ENCODE measurements around the gene RNASEH1. TPM values are rescaled to one million over a fixed set of nuclear protein-coding genes. Genes with fewer than 3 reads are reported as not detected.
"Not testable (repeated sequence)": the region's sequence is repeated elsewhere in the genome, so short reads cannot be mapped to it uniquely, and the experiment has no call there.

RNASEH1 gene
- total and polyA plus RNA-seq, 2 of the 13 experiments (the other 11 are each of a cell fraction or from before 2014, with no cell fraction given) = 14.5 to 57.4 TPM

DNA sequence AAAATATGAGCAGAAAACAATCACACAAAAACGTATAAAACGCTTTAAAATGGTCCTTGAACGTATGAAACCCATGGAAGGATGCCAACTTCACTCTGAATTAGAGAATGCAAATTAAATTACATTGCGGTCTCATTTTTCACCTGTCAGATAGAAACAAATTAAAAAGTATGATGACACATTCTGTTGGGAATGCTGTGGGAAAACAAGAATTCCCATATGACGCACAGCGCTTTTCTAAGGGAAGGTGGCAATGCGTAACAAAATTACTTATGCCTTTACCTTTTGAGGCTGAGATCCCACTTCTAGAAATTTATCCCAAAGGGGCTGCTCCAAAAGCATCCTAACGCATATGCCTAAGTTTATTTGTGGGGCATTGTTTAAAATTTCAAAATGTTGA, 13.2 kb upstream of the RNASEH1 start:
- ATAC-seq = no peak
- peaks cover 0 to under 1% of the 10 kb centered on the region in 2 experiments; a peak in 2 of 5 replicates for H3K36me3 ChIP-seq (replicated peaks in 1 of 2; ENCODE audit: control insufficient read depth in 1 of 2, insufficient read depth in 2 of 2, low read length in 2 of 2)
- H3K27ac ChIP-seq (ENCODE audit: extremely low read length, insufficient read depth, low read length) = no peak overlapping the region
- intact Hi-C loops (cut with micrococcal nuclease; ENCODE audit: unreplicated experiment) = no loop called here
- H3K4me2 ChIP-seq (ENCODE audit: low read depth, low read length) = no peak overlapping the region
- no peak overlapping the region for H3K9ac ChIP-seq (ENCODE audit: insufficient read depth, low read depth, low read length)
- H3K79me2 ChIP-seq (ENCODE audit: insufficient read depth, low read length) = peaks cover 12% of the 10 kb centered on the region
- FAIRE-seq = no peak
- DNase-seq (ENCODE audit: low spot score) = no peak
- no peak for TF ChIP-seq ZNF550 (CRISPR knock-in tag; IDR thresholded peaks at IDR 0.05; ENCODE audit: borderline replicate concordance)
- no peak for TF ChIP-seq ZBTB3 (CRISPR knock-in tag; IDR thresholded peaks at IDR 0.05; ENCODE audit: borderline replicate concordance, low read depth)
- no peak for TF ChIP-seq REL (CRISPR knock-in tag; conservative IDR thresholded peaks at IDR 0.05)
- TF ChIP-seq ZNF749 (CRISPR knock-in tag; IDR thresholded peaks at IDR 0.05; ENCODE audit: borderline replicate concordance) = no peak
- no peak overlapping the region for H2AFZ ChIP-seq (ENCODE audit: low read length)
- BruUV-seq (replicated peaks) = no TSS peak
- H4K20me1 ChIP-seq (ENCODE audit: insufficient read depth, low read length) = peaks cover 7% of the 10 kb centered on the region
- H3K4me1 ChIP-seq (ENCODE audit: insufficient read depth, low read length) = peaks cover 24% of the 10 kb centered on the region
- in situ Hi-C loops (cut with HindIII; ENCODE audit: extremely low pct_ligation_motif_present, low pct_unique_long_range_greater_than_20kb) = no loop called here
- no peaks in the 10 kb centered on the region for H3K9me3 ChIP-seq (ENCODE audit: low read length)
- no peak overlapping the region for H3K4me3 ChIP-seq (replicated peaks in 1 of 3; ENCODE audit: insufficient read depth in 1 of 3, low read depth in 2 of 3, low read length in 3 of 3)
- 81% methylated on average over 8 of the region's 8 CpGs for WGBS (ENCODE audit: low lambda C conversion rate)
- no peaks in the 10 kb centered on the region; a peak in 1 of 5 replicates for H3K27me3 ChIP-seq (ENCODE audit: control insufficient read depth in 1 of 2, insufficient read depth in 2 of 2, low read length in 2 of 2)
- ChIA-PET CTCF (ENCODE audit: low intra/inter-chr PET ratio, low total read pairs) (interaction anchor here (0.9 kb wide), 1 partner anchor 147 kb away, joined by 3 read pairs; no protein-coding TSS in a partner anchor), POLR2A (no interaction called here)

DNA sequence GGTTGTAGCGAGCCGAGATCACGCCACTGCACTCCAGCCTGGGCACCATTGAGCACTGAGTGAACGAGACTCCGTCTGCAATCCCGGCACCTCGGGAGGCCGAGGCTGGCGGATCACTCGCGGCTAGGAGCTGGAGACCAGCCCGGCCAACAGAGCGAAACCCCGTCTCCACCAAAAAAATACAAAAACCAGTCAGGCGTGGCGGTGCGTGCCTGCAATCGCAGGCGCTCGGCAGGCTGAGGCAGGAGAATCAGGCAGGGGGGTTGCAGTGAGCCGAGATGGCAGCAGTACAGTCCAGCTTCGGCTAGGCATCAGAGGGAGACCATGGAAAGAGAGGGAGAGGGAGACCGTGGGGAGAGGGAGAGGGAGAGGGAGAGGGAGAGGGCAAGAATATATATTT, 11.5 kb upstream of the RNASEH1 start:
- H3K27me3 ChIP-seq (ENCODE audit: control insufficient read depth in 1 of 2, insufficient read depth in 2 of 2, low read length in 2 of 2); FAIRE-seq; DNase-seq (ENCODE audit: low spot score); ATAC-seq; H2AFZ ChIP-seq (ENCODE audit: low read length); H3K79me2 ChIP-seq (ENCODE audit: insufficient read depth, low read length); BruUV-seq (replicated peaks); H3K4me3 ChIP-seq (replicated peaks in 1 of 3; ENCODE audit: insufficient read depth in 1 of 3, low read depth in 2 of 3, low read length in 3 of 3); H3K9me3 ChIP-seq (ENCODE audit: low read length); H4K20me1 ChIP-seq (ENCODE audit: insufficient read depth, low read length); in situ Hi-C loops (cut with HindIII; ENCODE audit: extremely low pct_ligation_motif_present, low pct_unique_long_range_greater_than_20kb); H3K36me3 ChIP-seq (replicated peaks in 1 of 2; ENCODE audit: control insufficient read depth in 1 of 2, insufficient read depth in 2 of 2, low read length in 2 of 2); POLR2A ChIA-PET; H3K27ac ChIP-seq (ENCODE audit: extremely low read length, insufficient read depth, low read length); H3K4me2 ChIP-seq (ENCODE audit: low read depth, low read length); intact Hi-C loops (cut with micrococcal nuclease; ENCODE audit: unreplicated experiment); CTCF ChIA-PET (ENCODE audit: low intra/inter-chr PET ratio, low total read pairs); H3K9ac ChIP-seq (ENCODE audit: insufficient read depth, low read depth, low read length): not testable (repeated sequence)
- WGBS (ENCODE audit: low lambda C conversion rate) = 93% methylated on average over 18 of the region's 23 CpGs
- H3K4me1 ChIP-seq (ENCODE audit: insufficient read depth, low read length) = peaks cover 22% of the 10 kb centered on the region

Data from HepG2 (cell line).